Endothelial cell of umbilical vein (primary cell): ENCODE data around the gene PIBF1. TPM values are rescaled to one million over a fixed set of nuclear protein-coding genes. Genes with fewer than 3 reads are reported as not detected.

ENCODE experiments used
- BruUV-seq: library from RNA; stranded (reverse); fragments of 400-500 nt; replicated peaks from 2 replicates; lab custom pipeline; 2021; lab: Mats Ljungman, UMichigan
- CTCF ChIA-PET: fragments of 300-600, 350-600 bp; sonication (Branson Sonifier 250); formaldehyde crosslinking; loops from one replicate; lab custom pipeline; 2021; ENCODE audit warnings: antibody characterized with exemption, inconsistent platforms; lab: Charles Lee
- POLR2A ChIA-PET: fragments of 300-600, 350-600 bp; sonication (Branson Sonifier 250); formaldehyde crosslinking; loops from one replicate; lab custom pipeline; 2021; ENCODE audit warnings: antibody characterized with exemption, inconsistent platforms; lab: Charles Lee
- DNase-seq: peaks from one replicate; pipeline ENCODE4 v3.0.0-alpha.2; 2011; ENCODE audit warnings: low read depth, low spot score
- FAIRE-seq: peaks from 2 replicates; lab custom pipeline; 2011; peaks lifted over from hg19 to GRCh38; lab: Jason Lieb, UNC
- H2AFZ ChIP-seq: 2 replicates; pipeline ENCODE4 v1.6.0; 2012; ENCODE audit warnings: low read depth, low read length, control low read depth, inconsistent platforms
- H3K27ac ChIP-seq: 2 replicates; pipeline ENCODE4 v1.5.1; 2011; ENCODE audit warnings: low read depth, mild to moderate bottlenecking, control low read depth, low read length, moderate library complexity; ENCODE audit not compliant: insufficient read depth
- H3K27me3 ChIP-seq, 2 experiments: 2 replicates each; pipeline versions ENCODE4 v1.6.0 to v1.6.1; 2011; ENCODE audit warnings: low read length in 2 of 2, mixed read lengths in 1 of 2; ENCODE audit not compliant: control insufficient read depth in 2 of 2, insufficient read depth in 2 of 2
- H3K36me3 ChIP-seq, 2 experiments: 2 replicates in 1 of 2; 3 replicates in 1 of 2; pipeline ENCODE4 v1.5.1; 2011; ENCODE audit warnings: low read length in 2 of 2, mild to moderate bottlenecking in 1 of 2, moderate library complexity in 1 of 2; ENCODE audit not compliant: control insufficient read depth in 2 of 2, insufficient read depth in 2 of 2; ENCODE audit errors: extremely low read depth in 1 of 2
- H3K4me1 ChIP-seq: 3 replicates; pipeline ENCODE4 v1.5.1; 2011; ENCODE audit warnings: mild to moderate bottlenecking, low read length; ENCODE audit not compliant: control insufficient read depth, insufficient read depth; ENCODE audit errors: extremely low read depth
- H3K4me2 ChIP-seq: 2 replicates; pipeline ENCODE4 v1.6.1; 2011; ENCODE audit warnings: low read length, control low read depth, mixed read lengths; ENCODE audit not compliant: insufficient read depth
- H3K4me3 ChIP-seq, 3 experiments: fragments of 200-600 bp in 1 of 3; sonication (generic), shearing (Covaris generic) in 1 of 3; replicated peaks in 1 of 3; 2 replicates each; pipeline ENCODE4 v1.5.1; 2011 to 2016; ENCODE audit warnings: control low read depth in 3 of 3, low read length in 3 of 3, mild to moderate bottlenecking in 2 of 3, inconsistent platforms in 1 of 3, low read depth in 1 of 3, moderate library complexity in 1 of 3; ENCODE audit not compliant: insufficient read depth in 1 of 3
- H3K79me2 ChIP-seq: 2 replicates; pipeline ENCODE4 v1.6.0; 2012; ENCODE audit warnings: low read length, inconsistent platforms; ENCODE audit not compliant: control insufficient read depth, insufficient read depth
- H3K9ac ChIP-seq: replicated peaks from 2 replicates; pipeline ENCODE3; 2011; ENCODE audit warnings: low read length, control low read depth; ENCODE audit not compliant: insufficient read depth; ENCODE audit errors: extremely low read depth
- H3K9me1 ChIP-seq: replicated peaks from 3 replicates; pipeline ENCODE4 v1.6.0; 2011; ENCODE audit warnings: mild to moderate bottlenecking, low read length; ENCODE audit not compliant: control insufficient read depth, insufficient read depth; ENCODE audit errors: extremely low read depth
- H3K9me3 ChIP-seq: replicated peaks from 2 replicates; pipeline ENCODE4 v1.5.1; 2012; ENCODE audit warnings: low read length, inconsistent platforms; ENCODE audit not compliant: control insufficient read depth, insufficient read depth
- H4K20me1 ChIP-seq: replicated peaks from 2 replicates; pipeline ENCODE3; 2011; ENCODE audit warnings: mild to moderate bottlenecking, low read length; ENCODE audit not compliant: control insufficient read depth, insufficient read depth; ENCODE audit errors: extremely low read depth
- EZH2 ChIP-seq: IDR thresholded peaks from 2 replicates; pipeline ENCODE4 v1.6.1; 2012; ENCODE audit warnings: borderline replicate concordance, low read depth, mild to moderate bottlenecking, moderate library complexity, low read length, inconsistent platforms; ENCODE audit not compliant: severe bottlenecking
- FOS ChIP-seq: IDR thresholded peaks from 2 replicates; pipeline ENCODE4 v1.6.1; 2011; ENCODE audit warnings: mild to moderate bottlenecking, low read length, moderate library complexity, borderline replicate concordance; ENCODE audit not compliant: insufficient read depth
- GATA2 ChIP-seq: IDR thresholded peaks from 2 replicates; pipeline ENCODE4 v1.7.0; 2011; ENCODE audit warnings: low read depth, mild to moderate bottlenecking, moderate library complexity, mixed read lengths, low read length; ENCODE audit not compliant: insufficient read length, insufficient read depth
- JUN ChIP-seq: IDR thresholded peaks from 2 replicates; pipeline ENCODE4 v1.6.1; 2011; ENCODE audit warnings: borderline replicate concordance, low read depth; ENCODE audit not compliant: insufficient read length, insufficient read depth
- MAX ChIP-seq: IDR thresholded peaks from 2 replicates; pipeline ENCODE4 v1.6.1; 2011; ENCODE audit not compliant: insufficient read depth, insufficient read length
- MYC ChIP-seq: IDR thresholded peaks from one replicate; pipeline ENCODE4 v1.6.1; 2011; ENCODE audit warnings: mild to moderate bottlenecking, low read depth, low read length
- POLR2A ChIP-seq: IDR thresholded peaks from 2 replicates; pipeline ENCODE4 v1.6.1; 2012; ENCODE audit warnings: low read depth, mild to moderate bottlenecking, control low read depth, low read length
- POLR2AphosphoS5 ChIP-seq: IDR thresholded peaks from 2 replicates; pipeline ENCODE4 v1.6.1; 2012; ENCODE audit warnings: low read depth, mild to moderate bottlenecking, control low read depth, low read length, moderate library complexity; ENCODE audit not compliant: insufficient read depth
- dilution Hi-C: fragments of 300-500 bp; cut with MboI; formaldehyde crosslinking; loops from one replicate; pipeline ENCODE4 v1.15.0; 2019; ENCODE audit warnings: low sequenced_read_pairs; ENCODE audit not compliant: extremely low pct_ligation_motif_present
- intact Hi-C: fragments of 100-400 bp; cut with micrococcal nuclease; formaldehyde crosslinking; loops from one replicate; pipeline ENCODE4 v1.10.0; 2022
- polyA plus RNA-seq, 4 experiments: library from polyadenylated mRNA; depleted of rRNA in 3 of 4; stranded (reverse) in 3 of 4; unstranded in 1 of 4; fragments of >200 nt; gene quantifications; 2 replicates each; pipeline versions ENCODE4 v1.2.1 to v1.2.3, GENCODE V29; 2011 to 2012; ENCODE audit warnings: missing spikeins in 1 of 4
- total RNA-seq: library from RNA; stranded (reverse); gene quantifications from 2 replicates; pipeline ENCODE4 v1.2.3, GENCODE V29; 2021
- TF ChIP-seq, protein P1 (sequence below), 2 donors: IDR thresholded peaks; 1 replicate in 1 of 2; 2 replicates in 1 of 2; pipeline ENCODE4 v1.5.1; 2011; ENCODE audit warnings: low read length in 2 of 2, mild to moderate bottlenecking in 2 of 2, moderate library complexity in 2 of 2, control low read depth in 1 of 2, inconsistent platforms in 1 of 2, low read depth in 1 of 2; ENCODE audit not compliant: insufficient read depth in 1 of 2; ENCODE audit errors: extremely low read depth in 1 of 2

Gene PIBF1
- total and polyA plus RNA-seq, 2 donors (not counting 3 experiments of a cell fraction or from before 2014, with no cell fraction given): 1.4 to 18.4 TPM

GRCh38 chr13:73054712-73055111, 272.8 kb downstream of the PIBF1 start:
- H3K27ac ChIP-seq: no peak overlapping the region
- H2AFZ ChIP-seq: no peak overlapping the region
- H3K4me2 ChIP-seq: no peak overlapping the region
- ChIA-PET CTCF (no interaction called here), POLR2A (no interaction called here)
- dilution Hi-C loops (no loop called here), intact Hi-C loops (loop anchor here (5.0 kb wide), 1 partner anchor 217 kb away; no protein-coding TSS in a partner anchor)
- no peak overlapping the region for H3K4me3 ChIP-seq
- H4K20me1 ChIP-seq: no peaks in the 10 kb centered on the region
- H3K36me3 ChIP-seq: no peaks in the 10 kb centered on the region
- H3K4me1 ChIP-seq: peaks cover 32% of the 10 kb centered on the region
- H3K79me2 ChIP-seq: no peaks in the 10 kb centered on the region
- no peak overlapping the region for H3K9ac ChIP-seq
- H3K9me3 ChIP-seq: no peaks in the 10 kb centered on the region
- H3K9me1 ChIP-seq: no peaks in the 10 kb centered on the region
- no peak for DNase-seq
- TF ChIP-seq POLR2AphosphoS5: no peak
- no peak for TF ChIP-seq MAX
- TF ChIP-seq, protein P1, sequence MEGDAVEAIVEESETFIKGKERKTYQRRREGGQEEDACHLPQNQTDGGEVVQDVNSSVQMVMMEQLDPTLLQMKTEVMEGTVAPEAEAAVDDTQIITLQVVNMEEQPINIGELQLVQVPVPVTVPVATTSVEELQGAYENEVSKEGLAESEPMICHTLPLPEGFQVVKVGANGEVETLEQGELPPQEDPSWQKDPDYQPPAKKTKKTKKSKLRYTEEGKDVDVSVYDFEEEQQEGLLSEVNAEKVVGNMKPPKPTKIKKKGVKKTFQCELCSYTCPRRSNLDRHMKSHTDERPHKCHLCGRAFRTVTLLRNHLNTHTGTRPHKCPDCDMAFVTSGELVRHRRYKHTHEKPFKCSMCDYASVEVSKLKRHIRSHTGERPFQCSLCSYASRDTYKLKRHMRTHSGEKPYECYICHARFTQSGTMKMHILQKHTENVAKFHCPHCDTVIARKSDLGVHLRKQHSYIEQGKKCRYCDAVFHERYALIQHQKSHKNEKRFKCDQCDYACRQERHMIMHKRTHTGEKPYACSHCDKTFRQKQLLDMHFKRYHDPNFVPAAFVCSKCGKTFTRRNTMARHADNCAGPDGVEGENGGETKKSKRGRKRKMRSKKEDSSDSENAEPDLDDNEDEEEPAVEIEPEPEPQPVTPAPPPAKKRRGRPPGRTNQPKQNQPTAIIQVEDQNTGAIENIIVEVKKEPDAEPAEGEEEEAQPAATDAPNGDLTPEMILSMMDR (IDR thresholded peaks at IDR 0.05; ENCODE audit: extremely low read depth in 1 of 2, insufficient read depth in 1 of 2, low read depth in 1 of 2, low read length in 2 of 2): no peak
- TF ChIP-seq JUN: no peak
- TF ChIP-seq MYC: no peak
- TF ChIP-seq GATA2: no peak
- TF ChIP-seq POLR2A: no peak
- no peak for TF ChIP-seq FOS
- TF ChIP-seq EZH2: no peak
- BruUV-seq: no TSS peak
- no peak for FAIRE-seq
- no peaks in the 10 kb centered on the region for H3K27me3 ChIP-seq
